ENCODE data around the gene CHD9.

- TF ChIP-seq, protein P1, sequence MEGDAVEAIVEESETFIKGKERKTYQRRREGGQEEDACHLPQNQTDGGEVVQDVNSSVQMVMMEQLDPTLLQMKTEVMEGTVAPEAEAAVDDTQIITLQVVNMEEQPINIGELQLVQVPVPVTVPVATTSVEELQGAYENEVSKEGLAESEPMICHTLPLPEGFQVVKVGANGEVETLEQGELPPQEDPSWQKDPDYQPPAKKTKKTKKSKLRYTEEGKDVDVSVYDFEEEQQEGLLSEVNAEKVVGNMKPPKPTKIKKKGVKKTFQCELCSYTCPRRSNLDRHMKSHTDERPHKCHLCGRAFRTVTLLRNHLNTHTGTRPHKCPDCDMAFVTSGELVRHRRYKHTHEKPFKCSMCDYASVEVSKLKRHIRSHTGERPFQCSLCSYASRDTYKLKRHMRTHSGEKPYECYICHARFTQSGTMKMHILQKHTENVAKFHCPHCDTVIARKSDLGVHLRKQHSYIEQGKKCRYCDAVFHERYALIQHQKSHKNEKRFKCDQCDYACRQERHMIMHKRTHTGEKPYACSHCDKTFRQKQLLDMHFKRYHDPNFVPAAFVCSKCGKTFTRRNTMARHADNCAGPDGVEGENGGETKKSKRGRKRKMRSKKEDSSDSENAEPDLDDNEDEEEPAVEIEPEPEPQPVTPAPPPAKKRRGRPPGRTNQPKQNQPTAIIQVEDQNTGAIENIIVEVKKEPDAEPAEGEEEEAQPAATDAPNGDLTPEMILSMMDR (IDR thresholded peaks at IDR 0.05): no peak
- TF ChIP-seq EZH2phosphoT487 (IDR thresholded peaks at IDR 0.05) (no peak), EZH2 (IDR thresholded peaks at IDR 0.05) (no peak)
Observed at GRCh38 chr16:53090591-53091411, 36.0 kb downstream of the CHD9 start.
